NCI-H1092 (cell line): Measurements from ENCODE around the gene TTC9B.

Experiments used
- DNase-seq: peaks from one replicate; lab custom pipeline; 2025; lab: John Stamatoyannopoulos, UW

Gene TTC9B

GRCh38 chr19:40247735-40248262, 29.6 kb upstream of the TTC9B start:
- DNase-seq: no peak

DNA sequence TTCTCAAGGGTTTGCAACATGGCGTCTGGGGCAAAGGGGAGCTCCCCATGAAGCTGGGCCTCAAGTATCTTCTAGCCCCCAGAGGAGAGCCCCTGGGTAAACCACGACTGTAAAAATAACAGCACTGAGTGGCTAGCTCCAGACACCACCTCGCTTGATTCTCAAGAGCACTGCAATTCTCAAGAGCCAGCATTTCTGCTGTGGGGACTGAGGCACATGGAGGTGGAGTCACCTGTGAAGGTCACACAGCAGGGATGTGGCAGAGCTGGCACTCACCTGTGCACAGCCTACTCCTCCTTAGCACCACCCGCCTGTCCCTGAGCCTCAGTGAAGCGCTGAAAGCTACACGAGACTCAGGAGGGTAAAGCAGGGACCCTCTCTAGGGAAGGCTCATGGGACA, 29.0 kb upstream of the TTC9B start:
- no peak for DNase-seq

GRCh38 chr19:40246292-40247073, 28.3 kb upstream of the TTC9B start:
- no peak for DNase-seq

- DNase-seq: no peak
Measured at GRCh38 chr19:40245506-40246128, 27.4 kb upstream of the TTC9B start.

DNA sequence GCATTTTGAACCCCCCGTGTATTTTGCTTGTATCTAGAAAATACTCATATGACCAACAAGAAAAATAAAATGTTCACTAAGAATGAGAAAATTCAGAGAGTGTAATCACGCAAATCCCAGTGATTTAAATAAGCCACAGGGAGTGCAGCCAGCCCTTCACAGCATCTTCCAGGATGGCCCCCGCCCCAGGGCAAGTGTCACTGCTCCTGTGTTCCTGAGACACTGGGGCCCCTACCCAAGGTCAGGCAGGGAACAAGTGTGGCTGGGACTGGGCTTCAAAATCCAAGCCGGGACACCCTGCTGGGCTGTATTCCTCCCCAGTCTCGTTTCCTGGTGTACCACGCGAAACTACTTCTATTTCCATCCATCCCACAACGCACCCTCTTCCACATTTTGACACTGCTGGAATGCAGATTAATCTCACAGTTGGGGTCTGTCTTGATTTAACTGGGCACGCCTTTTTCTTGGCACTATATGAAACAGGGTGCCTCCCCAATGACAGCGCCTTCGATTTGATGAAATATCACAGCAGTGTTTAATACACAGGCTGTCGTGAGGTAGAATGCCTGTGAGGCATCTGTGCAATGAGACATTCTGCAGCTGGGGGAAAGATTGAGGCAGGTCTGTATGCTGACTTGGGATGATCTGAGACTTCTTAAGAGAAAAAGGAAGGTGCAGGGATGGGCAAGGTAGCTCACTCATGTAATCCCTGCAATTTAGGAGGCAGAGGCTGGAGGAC, 26.6 kb upstream of the TTC9B start:
- no peak for DNase-seq

- DNase-seq: no peak
Measured at GRCh38 chr19:40243181-40243580, 25.0 kb upstream of the TTC9B start.

- no peak for DNase-seq
Measured at GRCh38 chr19:40242480-40242879, 24.3 kb upstream of the TTC9B start.

DNA sequence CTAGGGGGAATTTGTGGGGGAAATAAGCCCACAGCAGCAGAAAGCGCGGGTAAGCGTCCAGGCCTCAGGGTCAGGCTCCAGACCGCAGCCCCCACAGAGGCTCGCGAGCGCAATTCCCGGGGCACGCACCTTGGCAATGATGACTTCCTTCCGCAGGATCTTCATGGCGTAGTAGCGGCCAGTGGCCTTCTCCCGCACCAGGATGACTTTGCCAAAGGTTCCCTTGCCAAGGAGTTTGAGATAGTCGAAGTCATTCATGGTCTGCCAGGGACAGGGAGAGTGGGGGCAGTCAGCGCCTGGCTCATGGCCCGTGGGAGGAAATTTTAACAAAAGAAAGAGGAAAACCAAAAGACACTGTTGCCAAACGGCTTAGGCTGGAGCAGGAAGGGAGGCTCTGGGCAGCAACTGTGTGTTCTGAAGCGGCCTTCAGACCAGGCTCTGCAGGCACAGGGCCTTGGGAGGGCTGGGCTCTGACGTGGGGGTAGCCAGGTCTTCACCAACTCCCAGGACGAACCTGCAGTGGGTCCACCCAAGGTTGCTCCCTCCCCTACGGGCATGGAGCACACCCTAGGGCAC, 23.7 kb upstream of the TTC9B start:
- no peak for DNase-seq

DNA sequence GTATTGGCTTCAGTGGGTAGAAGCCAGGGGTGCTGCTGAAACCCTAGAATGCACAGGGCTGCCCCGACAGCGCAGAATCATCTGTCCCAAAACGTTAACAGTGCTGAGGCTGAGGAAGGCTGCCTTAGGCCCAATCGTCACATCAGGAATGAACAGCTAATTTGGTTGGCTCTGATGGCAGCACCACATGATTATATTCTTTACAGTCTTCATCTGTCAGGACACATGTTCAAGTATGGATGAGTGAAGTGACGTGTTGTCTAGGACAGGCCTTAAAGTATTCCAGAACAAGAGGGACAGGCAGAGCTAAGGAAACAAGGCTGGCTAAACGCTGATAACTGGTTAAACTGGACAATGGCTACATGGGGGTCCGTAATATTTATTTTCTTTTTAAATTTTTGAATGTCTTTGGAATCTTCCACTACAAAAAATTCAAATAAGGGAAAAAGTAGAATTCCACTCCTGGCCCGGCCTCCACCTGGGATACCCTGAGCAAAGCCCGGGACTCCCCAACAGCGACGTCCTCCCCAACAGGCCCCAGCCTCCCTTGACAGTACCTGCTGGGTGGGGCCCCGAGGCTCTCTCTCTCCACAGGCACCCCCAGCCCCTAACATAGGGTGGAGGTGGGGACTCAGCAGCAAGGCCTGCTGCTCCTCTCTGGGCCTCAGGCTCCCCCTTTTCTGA, 23.1 kb upstream of the TTC9B start:
- no peak for DNase-seq

GRCh38 chr19:40240332-40240731, 22.1 kb upstream of the TTC9B start:
- no peak for DNase-seq

GRCh38 chr19:40239415-40240226, 21.4 kb upstream of the TTC9B start:
- DNase-seq: no peak

DNA sequence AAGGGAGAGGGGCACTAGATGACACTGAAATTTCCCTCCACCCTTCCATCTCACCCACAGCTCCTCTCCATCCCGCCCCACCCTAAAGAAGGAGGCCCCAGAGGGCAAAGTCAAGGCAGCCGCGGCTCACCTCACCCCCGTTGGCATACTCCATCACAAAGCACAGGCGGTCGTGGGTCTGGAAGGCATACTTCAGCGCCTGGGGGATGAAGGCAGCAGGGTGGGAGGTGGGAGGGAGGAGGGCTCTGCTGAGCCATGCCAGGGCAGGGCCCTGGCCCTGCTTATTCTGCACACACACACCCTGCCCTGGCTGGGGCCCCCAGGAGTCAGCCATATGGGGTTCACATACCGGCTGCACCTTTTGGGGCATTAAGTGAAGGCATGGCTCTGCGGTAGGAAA, 20.6 kb upstream of the TTC9B start:
- DNase-seq: no peak

DNA sequence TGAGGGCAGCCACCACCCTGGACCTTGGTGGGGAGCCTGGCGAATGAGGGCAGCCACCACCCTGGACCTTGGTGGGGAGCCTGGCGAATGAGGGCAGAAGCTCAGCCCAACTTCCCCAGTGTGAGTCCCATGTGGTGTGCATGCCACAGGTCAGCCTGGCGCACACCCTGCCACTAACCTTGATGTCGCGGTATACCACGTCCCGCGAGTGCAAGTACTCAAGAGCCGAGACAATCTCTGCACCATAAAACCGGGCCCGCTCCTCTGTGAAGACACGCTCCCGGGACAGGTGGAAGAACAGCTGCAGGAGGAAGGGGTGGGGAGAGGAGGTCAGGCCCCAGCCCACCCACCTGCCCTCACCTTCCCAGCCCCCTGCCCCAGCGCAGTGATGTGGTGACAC, 19.6 kb upstream of the TTC9B start:
- DNase-seq: no peak

DNA sequence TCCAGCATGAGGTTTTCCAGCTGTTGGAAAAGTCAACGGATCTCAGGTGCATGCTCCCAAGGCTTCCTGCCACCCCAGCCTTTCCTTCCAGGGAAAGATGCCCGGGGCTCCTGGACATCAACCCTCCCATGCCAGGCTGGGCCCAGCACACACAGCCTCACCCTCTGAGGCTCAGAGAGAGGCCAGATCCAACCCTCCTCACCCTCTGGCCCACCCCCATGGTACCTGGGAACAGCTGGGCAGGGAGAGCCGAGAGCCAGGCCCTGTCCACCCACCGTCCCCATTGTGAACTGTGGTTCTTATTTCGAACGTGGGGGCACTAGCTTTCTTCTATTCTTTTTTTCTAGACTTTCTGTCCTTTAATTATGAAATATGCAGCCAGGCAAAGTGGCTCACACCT, 18.2 kb upstream of the TTC9B start:
- DNase-seq: no peak

GRCh38 chr19:40236026-40236355, 17.8 kb upstream of the TTC9B start:
- no peak for DNase-seq

DNA sequence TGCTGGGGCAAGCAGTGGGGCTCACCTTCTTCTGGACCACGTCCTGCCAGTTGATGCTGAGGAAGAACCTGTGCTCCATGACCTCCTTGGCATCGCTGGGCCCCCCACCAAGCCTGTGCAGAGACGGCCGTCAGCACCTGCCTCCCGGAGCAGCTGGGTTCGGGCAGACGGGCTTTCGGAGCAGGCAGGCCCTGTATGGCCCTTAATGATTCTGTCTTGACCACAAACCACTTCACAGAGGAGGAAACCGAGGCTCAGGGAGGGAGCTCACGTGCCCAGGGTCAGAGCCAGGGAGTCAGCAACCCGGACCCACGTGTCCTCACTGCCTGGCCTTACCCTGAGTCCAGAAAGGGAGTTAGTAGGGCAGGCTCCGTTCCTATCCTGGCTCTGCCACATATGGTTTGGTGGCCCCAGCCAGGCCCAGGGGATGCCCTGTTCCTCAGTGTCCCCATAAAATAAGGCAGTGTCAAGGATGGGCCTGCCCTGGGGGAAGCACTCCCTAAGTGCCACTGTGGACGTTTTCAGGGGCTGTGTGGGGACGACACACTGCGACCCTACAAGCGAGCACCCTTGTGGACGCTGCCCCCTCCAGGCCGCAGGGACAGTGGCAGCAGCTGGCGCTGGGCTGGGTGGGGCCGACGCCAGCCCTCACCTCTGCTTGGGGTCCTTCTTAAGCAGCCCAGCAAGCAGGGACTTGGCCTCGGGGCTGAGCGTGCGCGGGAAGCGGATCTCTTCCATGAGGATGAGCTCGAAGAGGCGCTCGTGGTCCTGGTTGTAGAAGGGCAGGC, 17.2 kb upstream of the TTC9B start:
- no peak for DNase-seq

GRCh38 chr19:40234429-40235237, 16.4 kb upstream of the TTC9B start:
- DNase-seq: no peak

DNA sequence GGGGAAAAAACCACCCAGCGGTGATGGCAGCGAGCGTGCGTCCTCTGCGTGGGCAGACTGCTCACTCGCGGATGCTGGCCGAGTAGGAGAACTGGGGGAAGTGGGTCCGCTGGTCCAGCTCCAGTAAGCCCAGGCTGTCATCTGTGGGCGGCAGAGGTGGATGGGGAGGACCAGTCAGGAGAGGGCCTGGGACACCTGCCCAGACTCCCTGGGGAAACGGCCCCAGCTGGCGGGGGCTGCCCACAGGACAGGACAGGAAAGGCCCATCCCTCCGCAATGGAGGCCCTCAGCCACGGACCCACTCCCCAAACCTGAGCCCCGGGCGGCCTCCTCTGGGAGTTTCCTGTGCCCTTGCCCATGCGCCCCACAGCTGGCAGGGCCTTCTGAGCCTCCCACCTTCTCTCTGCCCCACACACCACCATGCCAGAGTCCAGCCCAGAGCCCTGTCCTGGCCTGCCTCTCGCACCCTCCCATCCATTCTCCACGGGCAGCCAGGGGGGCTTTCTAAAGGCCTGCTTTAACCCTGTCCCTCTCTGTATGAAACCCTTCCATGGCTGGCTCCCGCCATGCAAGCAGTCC, 15.7 kb upstream of the TTC9B start:
- DNase-seq: no peak
